Neural progenitor cell (in vitro differentiated cells): Measurements from ENCODE around the gene PRKCA.

Source experiments
- CTCF ChIP-seq: fragments of 200-600 bp; sonication (generic); IDR thresholded peaks from 2 replicates; pipeline ENCODE4 v1.5.1; 2017; ENCODE audit warnings: antibody characterized with exemption, mild to moderate bottlenecking
- EZH2 ChIP-seq: fragments of 200-600 bp; sonication (generic); IDR thresholded peaks from 2 replicates; pipeline ENCODE4 v1.6.1; 2017; ENCODE audit warnings: antibody characterized with exemption, mild to moderate bottlenecking, moderate library complexity

GRCh38 chr17:66406701-66407644, 104.6 kb downstream of the PRKCA start:
- no peak for TF ChIP-seq CTCF
- TF ChIP-seq EZH2, result no peak
